HG03432 (cell line): Measurements from ENCODE around the gene FAM13A.
"Not testable (repeated sequence)": the region's sequence is repeated elsewhere in the genome, so short reads cannot be mapped to it uniquely, and the experiment has no call there.

Experiments used
- ATAC-seq: cut with Tn5 transposase; IDR thresholded peaks from one replicate; pipeline ENCODE4 v1.9.1; 2021; ENCODE audit warnings: mild to moderate bottlenecking, moderate library complexity; ENCODE audit not compliant: unreplicated experiment

The FAM13A gene

DNA sequence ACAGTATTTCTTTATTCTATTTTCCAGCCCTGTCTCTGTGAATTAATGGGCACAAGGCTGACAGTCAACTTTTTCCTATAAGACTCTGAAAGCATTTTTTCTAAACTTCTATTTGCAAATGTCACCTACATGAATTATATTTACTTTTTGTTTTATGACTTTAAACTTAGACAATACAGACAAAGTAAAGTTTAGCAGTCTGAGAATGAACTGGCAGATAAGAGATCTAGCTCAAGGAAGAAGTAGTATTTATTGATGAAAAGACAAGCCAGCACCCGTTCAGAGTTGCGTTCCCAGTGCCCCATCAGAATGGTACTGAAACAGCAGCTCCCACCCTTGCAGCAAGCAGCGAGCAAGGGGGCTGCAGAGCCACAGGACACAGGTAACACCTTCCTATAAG, 148.5 kb downstream of the FAM13A start:
- no peak for ATAC-seq

DNA sequence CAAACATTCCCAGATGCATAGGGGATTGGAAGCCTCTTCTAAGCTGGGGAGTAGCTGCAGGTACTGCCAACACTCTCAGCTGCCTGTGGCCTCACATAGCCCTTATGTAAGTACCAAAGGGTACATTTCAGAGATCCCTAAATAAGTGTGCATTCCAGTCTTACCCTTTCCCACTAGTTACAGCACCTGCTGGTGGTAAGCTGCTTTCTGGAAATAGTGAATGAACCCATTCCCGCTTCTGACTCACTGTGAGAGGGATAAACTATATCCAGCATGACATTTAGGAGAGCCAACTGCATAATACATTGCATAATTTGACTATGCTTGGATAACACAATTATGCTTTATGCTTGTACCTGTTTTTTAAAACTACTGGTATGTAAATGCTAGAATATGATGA, 149.0 kb downstream of the FAM13A start:
- ATAC-seq = no peak

DNA sequence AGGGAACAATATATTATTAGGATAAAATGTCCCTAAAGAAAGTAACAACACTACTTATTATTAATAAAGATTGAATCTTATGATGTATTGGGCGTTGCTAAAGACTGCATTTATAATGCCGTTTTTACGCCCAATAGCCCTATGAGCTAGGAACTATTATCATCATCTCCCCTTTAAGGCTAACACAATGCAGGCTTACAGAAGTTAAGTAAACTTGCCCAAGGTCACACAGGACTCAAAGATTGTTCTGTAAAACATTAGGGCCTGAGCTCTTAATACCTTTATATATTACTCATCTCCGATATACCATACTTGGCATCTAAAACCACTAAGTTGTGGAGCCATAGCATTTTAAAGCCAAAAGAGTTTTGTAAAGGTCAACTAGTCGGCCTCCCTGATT, 149.5 kb downstream of the FAM13A start:
- no peak for ATAC-seq

DNA sequence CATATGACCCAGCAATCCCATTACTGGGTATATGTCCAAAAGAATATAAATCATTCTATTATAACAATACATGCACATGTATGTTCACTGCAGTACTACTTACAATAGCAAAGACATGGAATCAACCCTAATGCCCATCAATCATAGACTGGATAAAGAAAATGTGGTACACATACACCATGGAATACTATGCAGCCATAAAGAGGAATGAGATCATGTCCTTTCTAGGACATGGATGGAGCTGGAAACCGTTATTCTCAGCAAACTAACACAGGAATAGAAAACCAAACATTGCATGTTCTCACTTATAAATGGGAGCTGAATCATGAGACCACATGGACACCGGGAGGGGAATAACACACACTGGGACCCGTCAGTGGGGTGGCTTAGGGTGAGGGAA, 152.7 kb downstream of the FAM13A start:
- not testable (repeated sequence) for ATAC-seq

DNA sequence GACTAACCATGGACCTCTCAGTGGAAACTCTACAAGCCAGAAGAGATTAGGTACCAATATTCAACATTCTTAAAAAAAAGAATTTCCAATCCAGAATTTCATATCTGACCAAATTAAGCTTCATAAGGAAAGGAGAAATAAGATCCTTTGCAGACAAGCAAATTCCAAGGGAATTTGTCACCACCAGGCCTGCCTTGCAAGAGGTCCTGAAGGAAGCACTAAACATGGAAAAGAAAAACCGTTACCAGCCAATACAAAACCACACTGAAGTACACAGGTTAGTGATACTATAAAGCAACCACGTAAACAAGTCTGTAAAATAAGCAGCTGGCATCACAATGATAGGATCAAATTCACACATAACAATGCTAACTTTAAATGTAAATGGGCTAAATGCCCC, 156.6 kb downstream of the FAM13A start:
- ATAC-seq = no peak

- no peak for ATAC-seq
Observed at GRCh38 chr4:88897752-88898151, 159.2 kb downstream of the FAM13A start.

DNA sequence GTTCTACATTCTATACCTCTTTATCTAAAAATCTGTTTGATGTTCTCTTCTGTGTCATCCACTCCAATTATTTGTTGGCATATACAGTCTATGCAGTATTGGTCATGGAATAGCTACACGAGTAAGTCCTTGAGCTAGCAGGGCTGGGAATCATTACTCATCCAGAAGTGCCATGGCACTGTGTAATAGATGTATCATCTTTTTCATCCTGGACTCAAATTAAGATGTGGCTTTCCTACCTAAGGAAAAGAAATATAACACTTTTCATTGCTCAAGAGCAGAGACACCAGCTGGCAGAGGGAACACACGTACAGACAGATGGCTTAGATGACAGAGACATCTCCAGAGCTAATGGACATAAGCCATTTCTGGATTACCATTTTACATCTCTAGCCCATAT, 159.8 kb downstream of the FAM13A start:
- no peak for ATAC-seq

GRCh38 chr4:88893961-88894360, 163.0 kb downstream of the FAM13A start:
- no peak for ATAC-seq

DNA sequence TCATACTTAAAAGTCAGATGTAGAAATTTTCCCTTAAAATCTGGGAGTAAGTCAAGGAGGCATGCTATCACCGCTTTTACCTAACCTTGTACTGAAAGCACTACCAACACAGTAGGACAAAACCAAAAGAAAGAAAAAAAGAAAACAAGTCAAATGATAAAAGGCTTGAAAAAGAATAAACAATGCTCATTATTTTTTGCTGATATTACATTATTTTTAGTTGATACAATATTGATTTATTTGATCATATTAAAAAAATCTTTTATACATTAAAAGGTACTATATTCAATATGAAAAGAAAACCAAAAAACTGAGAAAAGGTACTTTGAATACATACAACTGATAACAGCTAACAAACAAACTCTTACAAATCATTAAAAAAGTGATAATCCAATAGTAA, 164.3 kb downstream of the FAM13A start:
- ATAC-seq = no peak

- no peak for ATAC-seq
Observed at GRCh38 chr4:88891636-88892035, 165.3 kb downstream of the FAM13A start.

DNA sequence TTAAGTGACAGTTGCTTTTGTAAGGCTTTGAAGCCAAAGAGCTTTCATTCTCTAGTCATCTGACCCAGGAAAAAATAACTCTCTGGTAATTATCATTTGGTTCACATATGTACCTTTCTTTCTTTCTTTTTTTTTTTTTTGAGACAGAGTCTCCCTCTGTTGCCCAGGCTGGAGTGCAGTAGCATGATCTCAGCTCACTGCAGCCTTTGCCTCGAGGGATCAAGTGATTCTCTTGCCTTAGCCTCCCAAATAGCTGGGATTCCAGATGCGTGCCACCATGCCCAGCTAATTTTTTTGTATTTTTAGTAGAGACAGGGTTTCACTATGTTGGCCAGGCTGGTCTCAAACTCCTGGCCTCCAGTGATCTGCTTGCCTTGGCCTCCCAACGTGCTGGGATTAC, 169.6 kb downstream of the FAM13A start:
- ATAC-seq = not testable (repeated sequence)

GRCh38 chr4:88881227-88881569, 175.8 kb downstream of the FAM13A start:
- no peak for ATAC-seq

DNA sequence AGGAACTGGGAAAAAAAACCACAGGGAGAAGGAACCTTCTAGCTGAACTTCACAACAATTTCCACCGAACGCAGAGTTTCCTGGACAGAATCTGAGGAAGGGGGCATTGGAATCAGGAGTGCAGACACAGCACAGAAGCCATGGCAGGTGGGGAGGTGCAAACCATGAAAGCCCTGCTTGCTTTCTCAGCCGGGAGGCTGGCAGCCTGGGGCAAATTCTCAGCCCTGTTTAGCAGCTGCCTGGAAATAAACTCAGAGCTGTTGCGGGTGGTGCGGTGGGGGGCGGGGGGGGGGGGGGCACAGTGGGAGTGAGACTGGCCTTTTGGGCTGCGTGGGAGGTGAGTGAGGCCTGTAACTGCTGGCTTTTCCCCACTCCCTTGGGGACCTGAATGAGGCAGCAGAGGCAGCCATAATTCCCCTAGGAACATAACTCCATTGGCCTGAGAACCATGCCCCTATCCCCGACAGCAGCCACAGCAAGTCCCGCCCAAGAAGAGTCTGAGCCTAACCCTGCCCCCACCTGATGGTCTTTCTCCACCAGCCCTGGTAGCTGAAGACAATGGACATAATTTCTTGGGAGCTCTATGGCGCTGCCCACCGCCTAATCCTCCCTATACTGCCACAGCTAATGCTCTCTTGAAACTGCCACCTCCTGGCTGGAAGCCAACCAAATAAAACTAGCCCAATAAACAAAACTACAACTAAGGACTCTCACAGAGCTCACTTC, 176.3 kb downstream of the FAM13A start:
- no peak for ATAC-seq

- no peak for ATAC-seq
Observed at GRCh38 chr4:88879991-88880390, 177.0 kb downstream of the FAM13A start.

- ATAC-seq = no peak
Observed at GRCh38 chr4:88878642-88879041, 178.3 kb downstream of the FAM13A start.

DNA sequence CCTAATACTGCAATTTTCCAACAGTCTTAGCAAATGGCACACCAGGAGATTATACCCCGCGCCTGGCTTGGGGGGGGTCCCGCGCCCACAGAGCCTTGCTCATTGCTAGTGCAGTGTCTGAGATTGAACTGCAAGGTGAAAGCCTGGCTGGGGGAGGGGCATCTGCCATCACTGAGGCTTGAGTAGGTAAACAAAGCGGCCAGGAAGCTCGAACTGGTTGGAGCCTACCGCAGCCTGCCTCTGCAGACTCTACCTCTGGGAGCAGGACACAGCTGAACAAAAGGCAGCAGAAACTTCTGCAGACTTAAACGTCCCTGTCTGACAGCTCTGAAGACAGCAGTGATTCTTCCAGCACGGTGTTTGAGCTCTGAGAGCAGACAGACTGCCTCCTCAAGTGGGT, 186.6 kb downstream of the FAM13A start:
- no peak for ATAC-seq

- ATAC-seq = no peak
Observed at GRCh38 chr4:88868510-88868909, 188.5 kb downstream of the FAM13A start.

- ATAC-seq = no peak
Observed at GRCh38 chr4:88866862-88867550, 190.0 kb downstream of the FAM13A start.

DNA sequence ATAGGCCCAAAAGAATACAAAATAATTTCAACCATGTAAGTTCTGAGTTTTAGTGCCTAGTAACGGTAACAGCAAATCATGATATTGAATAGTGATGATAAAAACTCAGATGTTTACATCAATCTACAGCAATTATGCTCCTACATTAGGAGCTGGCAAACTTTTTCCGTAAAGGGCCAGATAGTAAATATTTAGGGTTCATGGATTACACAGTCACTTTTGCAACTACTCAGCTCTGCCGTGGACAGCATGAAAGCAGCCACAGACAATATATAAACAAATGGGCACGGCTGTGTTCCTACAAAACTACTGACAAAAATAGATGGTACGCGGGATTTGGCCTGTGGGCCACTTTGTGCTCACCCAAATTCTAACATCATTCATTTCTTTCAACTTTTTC, 191.5 kb downstream of the FAM13A start:
- no peak for ATAC-seq

- no peak for ATAC-seq
Observed at GRCh38 chr4:88865046-88865445, 191.9 kb downstream of the FAM13A start.

DNA sequence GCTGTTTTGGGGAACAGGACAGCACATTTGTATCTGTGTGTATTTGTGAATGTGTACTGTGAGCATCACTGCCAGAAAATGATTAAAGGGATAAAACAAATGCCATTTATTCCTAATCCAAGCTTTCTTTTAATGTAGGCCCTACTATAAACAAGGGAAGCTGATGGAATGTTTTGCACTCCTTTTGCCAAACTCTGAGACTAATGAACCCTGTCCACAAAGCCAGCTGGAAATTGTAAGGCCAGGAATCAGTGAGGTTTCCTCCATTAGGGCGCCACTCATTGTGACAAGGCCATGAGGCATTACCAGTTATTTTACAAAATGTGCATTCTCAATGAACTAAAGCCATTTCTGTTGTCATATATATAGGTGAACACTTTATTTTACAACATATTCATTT, 196.4 kb downstream of the FAM13A start:
- ATAC-seq = no peak

DNA sequence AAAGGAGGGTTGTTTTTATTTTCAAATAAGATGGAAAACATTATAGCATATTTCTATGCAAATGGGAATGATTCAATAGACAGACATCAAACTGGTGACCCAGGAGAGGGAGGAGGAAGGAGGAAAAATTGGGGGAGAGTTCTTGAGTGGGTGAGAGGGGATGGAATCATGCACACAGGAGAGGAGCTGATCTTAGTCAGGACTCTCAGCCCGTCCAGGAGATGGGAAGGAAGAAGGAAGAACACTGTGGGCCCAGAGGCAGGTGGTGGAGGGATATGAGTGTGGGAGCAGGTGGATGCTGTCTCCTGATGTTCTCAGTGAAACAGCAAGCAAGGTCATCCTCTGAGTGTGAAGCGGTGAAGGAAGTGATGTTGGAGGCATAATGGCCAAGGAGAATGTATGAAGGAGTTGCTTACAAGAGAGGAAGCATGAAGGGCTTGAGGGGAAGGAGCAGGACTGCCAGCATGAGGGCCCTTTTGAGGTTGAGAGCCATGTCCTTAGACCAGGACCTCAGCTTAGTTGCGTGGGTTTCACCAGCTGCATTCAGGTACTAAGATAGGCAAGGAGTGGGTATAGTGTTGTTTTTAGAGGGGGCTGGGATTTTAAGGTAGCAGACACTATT, 197.7 kb downstream of the FAM13A start:
- peak; percentile 33 for ATAC-seq
